IPS-NIHi11 (cell line): ENCODE measurements around the gene SMIM8.
"Not testable (repeated sequence)": the region's sequence is repeated elsewhere in the genome, so short reads cannot be mapped to it uniquely, and the experiment has no call there.

Source experiments
- DNase-seq: peaks from one replicate; pipeline ENCODE4 v3.0.0; 2012; ENCODE audit warnings: mixed read lengths, low spot score

SMIM8 gene

GRCh38 chr6:87322304-87323212, at the start of gene SMIM8:
Gene SMIM8, plus strand, starts transcription at chr6:87322588. Its CDS starts 14,444 bp downstream, at chr6:87337032.
- DNase-seq = peak; percentile 97

GRCh38 chr6:87274660-87275274, 47.6 kb upstream of the SMIM8 start:
- no peak for DNase-seq

- no peak for DNase-seq
These were observed 45.8 kb upstream of the SMIM8 start for GRCh38 chr6:87276624-87277023.

GRCh38 chr6:87277123-87277522, 45.3 kb upstream of the SMIM8 start:
- no peak for DNase-seq

- DNase-seq = no peak
These were observed 43.2 kb upstream of the SMIM8 start for GRCh38 chr6:87279196-87279595.

- no peak for DNase-seq
These were observed 41.0 kb upstream of the SMIM8 start for GRCh38 chr6:87281426-87281825.

- no peak for DNase-seq
These were observed 39.6 kb upstream of the SMIM8 start for GRCh38 chr6:87282743-87283142.

- DNase-seq = no peak
These were observed 38.9 kb upstream of the SMIM8 start for GRCh38 chr6:87283461-87283860.

GRCh38 chr6:87287251-87287650, 35.1 kb upstream of the SMIM8 start:
- DNase-seq = no peak

- no peak for DNase-seq
These were observed 32.8 kb upstream of the SMIM8 start for GRCh38 chr6:87289571-87289970.

GRCh38 chr6:87291883-87292282, 30.5 kb upstream of the SMIM8 start:
- DNase-seq = peak; percentile 18

GRCh38 chr6:87293526-87293925, 28.9 kb upstream of the SMIM8 start:
- DNase-seq = no peak

GRCh38 chr6:87297119-87297518, 25.3 kb upstream of the SMIM8 start:
- DNase-seq = no peak

GRCh38 chr6:87301277-87301676, 21.1 kb upstream of the SMIM8 start:
- DNase-seq = not testable (repeated sequence)

- no peak for DNase-seq
These were observed 13.4 kb upstream of the SMIM8 start for GRCh38 chr6:87308970-87309369.

- DNase-seq = no peak
These were observed 9.5 kb upstream of the SMIM8 start for GRCh38 chr6:87312860-87313259.

- DNase-seq = no peak
These were observed 7.3 kb upstream of the SMIM8 start for GRCh38 chr6:87315071-87315470.

GRCh38 chr6:87319271-87319987, 3.0 kb upstream of the SMIM8 start:
- no peak for DNase-seq

- DNase-seq = not testable (repeated sequence)
These were observed 1.5 kb downstream of the SMIM8 start for GRCh38 chr6:87323880-87324279.

- DNase-seq = no peak
These were observed 8.6 kb downstream of the SMIM8 start for GRCh38 chr6:87330961-87331360.

GRCh38 chr6:87333033-87333432, 10.6 kb downstream of the SMIM8 start:
- no peak for DNase-seq

- DNase-seq = no peak
These were observed 11.3 kb downstream of the SMIM8 start for GRCh38 chr6:87333591-87334181.
